Upper lobe of left lung (tissue), 4 donors: ENCODE measurements around the gene ZNF524.

Experiments
- CTCF ChIP-seq, 6 experiments: fragments of 450-650 bp in 4 of 6; fragments of 200-600 bp in 2 of 6; sonication (generic) in 2 of 6; IDR thresholded peaks; one replicate each; pipeline ENCODE4 v1.5.1; 2016 to 2019; ENCODE audit warnings: antibody characterized with exemption in 6 of 6
- POLR2A ChIP-seq, 4 donors: fragments of 450-650 bp; IDR thresholded peaks; one replicate each; pipeline ENCODE4 v1.5.1; 2016 to 2017; ENCODE audit warnings: antibody characterized with exemption in 4 of 4, mild to moderate bottlenecking in 2 of 4
- POLR2AphosphoS5 ChIP-seq, 2 donors: sonication (generic); formaldehyde crosslinking; IDR thresholded peaks; one replicate each; pipeline ENCODE4 v1.5.1; 2017; ENCODE audit warnings: antibody characterized with exemption in 2 of 2

GRCh38 chr19:55633861-55634260 lies 33.8 kb downstream of the ZNF524 start:
- TF ChIP-seq CTCF (IDR thresholded peaks at IDR 0.05) (no peak), POLR2A (IDR thresholded peaks at IDR 0.05) (no peak), POLR2AphosphoS5 (IDR thresholded peaks at IDR 0.05) (no peak)
